GM23338 (cell line): Measurements from ENCODE around the gene ADAMTSL4. TPM values are rescaled to one million over a fixed set of nuclear protein-coding genes. Genes with fewer than 3 reads are reported as not detected.
A peak's percentile ranks its signal among the peaks of the same experiment; 100 is the strongest.
"Not testable (repeated sequence)": the region's sequence is repeated elsewhere in the genome, so short reads cannot be mapped to it uniquely, and the experiment has no call there.

ENCODE experiments used
- ATAC-seq: fragments of 200-7000 bp; cut with Tn5 transposase; 3 replicates; pipeline ENCODE4 v1.9.1; 2020
- DNase-seq: peaks from one replicate; pipeline ENCODE4 v3.0.0-alpha.2; 2015; ENCODE audit warnings: low spot score
- H2AFZ ChIP-seq: fragments of 200-600 bp; sonication (generic); 2 replicates; pipeline ENCODE4 v1.8.0; 2016; ENCODE audit warnings: antibody characterized with exemption, mild to moderate bottlenecking, moderate library complexity
- H3F3A ChIP-seq: fragments of 200-600 bp; sonication (generic); replicated peaks from 2 replicates; pipeline ENCODE4 v1.8.0; 2017; ENCODE audit warnings: antibody characterized with exemption, mixed run types, low read depth
- H3K27ac ChIP-seq: fragments of 200-600 bp; sonication (generic); 2 replicates; pipeline ENCODE4 v1.6.1; 2016; ENCODE audit warnings: low read depth
- H3K27me3 ChIP-seq: fragments of 200-600 bp; sonication (generic); 2 replicates; pipeline ENCODE4 v1.8.0; 2016; ENCODE audit warnings: mild to moderate bottlenecking, mixed run types, moderate library complexity; ENCODE audit not compliant: insufficient read depth
- H3K36me3 ChIP-seq: fragments of 200-600 bp; sonication (generic); 2 replicates; pipeline ENCODE4 v1.8.0; 2016; ENCODE audit warnings: mild to moderate bottlenecking; ENCODE audit not compliant: insufficient read depth
- H3K4me1 ChIP-seq: fragments of 200-600 bp; sonication (generic); 2 replicates; pipeline ENCODE4 v1.8.0; 2016; ENCODE audit warnings: mild to moderate bottlenecking, moderate library complexity; ENCODE audit not compliant: insufficient read depth
- H3K4me2 ChIP-seq: fragments of 200-600 bp; sonication (generic); 2 replicates; pipeline ENCODE4 v1.7.1; 2017; ENCODE audit warnings: mixed run types
- H3K4me3 ChIP-seq: fragments of 200-600 bp; sonication (generic); 2 replicates; pipeline ENCODE4 v1.6.1; 2016; ENCODE audit warnings: mixed run types
- H3K79me2 ChIP-seq: fragments of 200-600 bp; sonication (generic); replicated peaks from 2 replicates; pipeline ENCODE4 v1.8.0; 2017; ENCODE audit warnings: mild to moderate bottlenecking; ENCODE audit not compliant: insufficient read depth
- H3K9me2 ChIP-seq: fragments of 200-600 bp; sonication (generic); 2 replicates; pipeline ENCODE4 v1.8.0; 2017; ENCODE audit not compliant: insufficient read depth
- H4K20me1 ChIP-seq: fragments of 200-600 bp; sonication (generic); replicated peaks from 2 replicates; pipeline ENCODE4 v1.8.0; 2017; ENCODE audit warnings: mild to moderate bottlenecking; ENCODE audit not compliant: insufficient read depth
- H3K27ac Mint-ChIP-seq: 2 replicates; pipeline ENCODE4 v1.8.0; 2020; ENCODE audit warnings: inconsistent platforms, mild to moderate bottlenecking, moderate library complexity, mixed read lengths
- H3K27me3 Mint-ChIP-seq: 3 replicates; pipeline ENCODE4 v1.8.0; 2022; ENCODE audit warnings: low read depth, mild to moderate bottlenecking, moderate library complexity, mixed read lengths, inconsistent platforms; ENCODE audit not compliant: insufficient read depth, poor library complexity
- H3K36me3 Mint-ChIP-seq: 3 replicates; pipeline ENCODE4 v1.8.0; 2021; ENCODE audit warnings: low read depth, mild to moderate bottlenecking, inconsistent platforms, moderate library complexity, mixed read lengths
- H3K4me1 Mint-ChIP-seq: 3 replicates; pipeline ENCODE4 v1.8.0; 2020; ENCODE audit warnings: mild to moderate bottlenecking, inconsistent platforms, mixed read lengths
- H3K4me3 Mint-ChIP-seq: 3 replicates; pipeline ENCODE4 v1.8.0; 2021; ENCODE audit warnings: moderate library complexity, mild to moderate bottlenecking, inconsistent platforms, mixed read lengths
- H3K9me3 Mint-ChIP-seq: 3 replicates; pipeline ENCODE4 v1.8.0; 2020; ENCODE audit warnings: moderate library complexity, mild to moderate bottlenecking, inconsistent platforms, mixed read lengths
- CREB1 ChIP-seq: fragments of 250-450 bp; sonication (Bioruptor Pico); IDR thresholded peaks from 2 replicates; pipeline ENCODE4 v1.5.0; 2020; ENCODE audit warnings: low read depth, mild to moderate bottlenecking, moderate library complexity
- EZH2 ChIP-seq: fragments of 200-600 bp; sonication (generic); IDR thresholded peaks from one replicate; pipeline ENCODE4 v1.8.0; 2017; ENCODE audit warnings: antibody characterized with exemption, mild to moderate bottlenecking, low read depth; ENCODE audit not compliant: unreplicated experiment
- EZH2phosphoT487 ChIP-seq: fragments of 200-600 bp; sonication (generic); IDR thresholded peaks from one replicate; pipeline ENCODE4 v1.8.1; 2018; ENCODE audit warnings: antibody characterized with exemption; ENCODE audit not compliant: unreplicated experiment
- JUNB ChIP-seq: IDR thresholded peaks from one replicate; pipeline ENCODE4 v1.6.1; 2016; ENCODE audit warnings: antibody characterized with exemption; ENCODE audit not compliant: unreplicated experiment
- REST ChIP-seq: IDR thresholded peaks from one replicate; pipeline ENCODE4 v1.6.1; 2018; ENCODE audit warnings: antibody characterized with exemption; ENCODE audit not compliant: unreplicated experiment
- ZNF331 ChIP-seq: fragments of 250-450 bp; sonication (Bioruptor Pico); IDR thresholded peaks from 2 replicates; pipeline ENCODE4 v1.5.0; 2020; ENCODE audit warnings: low read depth, mild to moderate bottlenecking, moderate library complexity
- ZNF462 ChIP-seq: fragments of 250-450 bp; sonication (Bioruptor Pico); IDR thresholded peaks from 2 replicates; pipeline ENCODE4 v1.5.0; 2020; ENCODE audit warnings: mild to moderate bottlenecking, moderate library complexity
- polyA plus RNA-seq: library from polyadenylated mRNA; unstranded; fragments of >200 nt; fragmentation: Nextera tagmentation; extraction: Ambion mirVana; gene quantifications from 2 replicates; pipeline ENCODE4 v1.2.1, GENCODE V29; 2016
- total RNA-seq: library from RNA; depleted of rRNA; stranded (reverse); fragments of >200 nt; shearing (Covaris generic); gene quantifications from 2 replicates; pipeline ENCODE4 v1.2.3, GENCODE V29; 2014
- TF ChIP-seq, protein P1 (sequence below): IDR thresholded peaks from 2 replicates; pipeline ENCODE4 v1.6.1; 2016; ENCODE audit warnings: antibody characterized with exemption

Gene ADAMTSL4
- total and polyA plus RNA-seq, 2 experiments from 2014 or later: 5.3 to 5.8 TPM

GRCh38 chr1:150572918-150573647, 23.9 kb downstream of the ADAMTSL4 start:
- Histone ChIP-seq H3K27me3 (no peaks in the 10 kb centered on the region), H2AFZ (no peak overlapping the region), H3K79me2 (peaks cover 75% of the 10 kb centered on the region), H3K9me2 (no peaks in the 10 kb centered on the region), H4K20me1 (peaks cover 50% of the 10 kb centered on the region), H3K4me1 (peaks cover 50% of the 10 kb centered on the region), H3K4me2 (peak overlapping the region; percentile 92), H3K4me3 (peak overlapping the region; percentile 33), H3K27ac (peak overlapping the region; percentile 100), H3F3A (peaks cover 61% of the 10 kb centered on the region), H3K36me3 (peaks cover 52% of the 10 kb centered on the region)
- DNase-seq (peak; percentile 49), ATAC-seq (peak; percentile 2; the same call in 2 of the 3 replicates)
- TF ChIP-seq ZNF462 (CRISPR knock-in tag) (no peak), EZH2 (no peak), EZH2phosphoT487 (no peak), REST (no peak), ZNF331 (CRISPR knock-in tag) (no peak), JUNB (no peak), CREB1 (CRISPR knock-in tag) (no peak)
- TF ChIP-seq, protein P1, sequence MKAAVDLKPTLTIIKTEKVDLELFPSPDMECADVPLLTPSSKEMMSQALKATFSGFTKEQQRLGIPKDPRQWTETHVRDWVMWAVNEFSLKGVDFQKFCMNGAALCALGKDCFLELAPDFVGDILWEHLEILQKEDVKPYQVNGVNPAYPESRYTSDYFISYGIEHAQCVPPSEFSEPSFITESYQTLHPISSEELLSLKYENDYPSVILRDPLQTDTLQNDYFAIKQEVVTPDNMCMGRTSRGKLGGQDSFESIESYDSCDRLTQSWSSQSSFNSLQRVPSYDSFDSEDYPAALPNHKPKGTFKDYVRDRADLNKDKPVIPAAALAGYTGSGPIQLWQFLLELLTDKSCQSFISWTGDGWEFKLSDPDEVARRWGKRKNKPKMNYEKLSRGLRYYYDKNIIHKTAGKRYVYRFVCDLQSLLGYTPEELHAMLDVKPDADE: no peak
- H3K4me3 Mint-ChIP-seq: peak overlapping the region; percentile 46; the same call in 2 of the 3 replicates
- peaks cover 3% of the 10 kb centered on the region; the same call in 1 of the 3 replicates for H3K9me3 Mint-ChIP-seq
- H3K27me3 Mint-ChIP-seq: peaks cover 61% of the 10 kb centered on the region
- peaks cover 66% of the 10 kb centered on the region for H3K4me1 Mint-ChIP-seq
- peak overlapping the region; percentile 87 for H3K27ac Mint-ChIP-seq
- peaks cover 87% of the 10 kb centered on the region for H3K36me3 Mint-ChIP-seq

DNA sequence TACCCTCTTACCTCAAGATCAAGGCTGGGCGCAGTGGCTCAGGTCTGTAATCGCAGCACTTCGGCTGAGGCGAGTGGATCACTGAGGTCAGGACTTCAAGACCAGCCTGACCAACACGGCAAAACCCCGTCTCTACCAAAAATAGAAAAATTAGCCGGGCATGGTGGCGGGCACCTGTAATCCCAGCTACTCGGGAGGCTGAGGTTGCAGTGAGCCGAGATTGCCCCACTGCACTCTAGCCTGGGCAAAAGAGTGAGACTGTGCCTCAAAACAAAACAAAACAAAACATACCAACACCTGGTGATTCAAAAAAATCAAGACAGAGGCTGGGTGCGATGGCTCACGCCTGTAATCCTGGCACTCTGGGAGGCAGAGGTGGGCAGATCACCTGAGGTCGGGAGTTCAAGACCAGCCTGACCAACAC, 24.5 kb downstream of the ADAMTSL4 start:
- Mint-ChIP-seq H3K27me3 (peaks cover 61% of the 10 kb centered on the region), H3K36me3 (peaks cover 93% of the 10 kb centered on the region), H3K4me3 (peak overlapping the region; percentile 46), H3K4me1 (peaks cover 60% of the 10 kb centered on the region), H3K27ac (peak overlapping the region; percentile 87)
- not testable (repeated sequence) for H3K9me2 ChIP-seq, H3K9me3 Mint-ChIP-seq, DNase-seq, H2AFZ ChIP-seq, H3K27me3 ChIP-seq
- Histone ChIP-seq H3K79me2 (peaks cover 81% of the 10 kb centered on the region), H4K20me1 (peaks cover 54% of the 10 kb centered on the region), H3K27ac (peak overlapping the region; percentile 100), H3K4me2 (peak overlapping the region; percentile 92), H3K4me1 (peaks cover 49% of the 10 kb centered on the region), H3K36me3 (peaks cover 58% of the 10 kb centered on the region), H3K4me3 (peak overlapping the region; percentile 33), H3F3A (peaks cover 66% of the 10 kb centered on the region)
- ATAC-seq: peak; percentile 3; the same call in 2 of the 3 replicates
